Activated CD8-positive, alpha-beta T cell treated with anti-CD3 and anti-CD28 coated beads for 36 hours (primary cell): Measurements from ENCODE around the gene SELL. TPM values are rescaled to one million over a fixed set of nuclear protein-coding genes. Genes with fewer than 3 reads are reported as not detected.
"Not testable (repeated sequence)": the region's sequence is repeated elsewhere in the genome, so short reads cannot be mapped to it uniquely, and the experiment has no call there.

Experiments
- ATAC-seq: fragments of 200-7000 bp; cut with Tn5 transposase; one replicate; pipeline ENCODE4 v1.10.0; 2021; ENCODE audit warnings: mild to moderate bottlenecking, moderate library complexity
- CTCF ChIA-PET: fragments of 350-600 bp; sonication (Branson Sonifier 250); formaldehyde crosslinking; loops from one replicate; lab custom pipeline; 2021; ENCODE audit warnings: antibody characterized with exemption; lab: Charles Lee
- POLR2A ChIA-PET: fragments of 350-600 bp; sonication (Branson Sonifier 250); formaldehyde crosslinking; loops from one replicate; lab custom pipeline; 2021; ENCODE audit warnings: antibody characterized with exemption; lab: Charles Lee
- DNase-seq: peaks from one replicate; pipeline ENCODE4 v3.0.0-alpha.2; 2020
- H3K27ac Mint-ChIP-seq: one replicate; pipeline ENCODE4 v1.8.0; 2021; ENCODE audit warnings: mild to moderate bottlenecking, mixed read lengths
- H3K27me3 Mint-ChIP-seq: one replicate; pipeline ENCODE4 v1.8.0; 2021; ENCODE audit warnings: mixed read lengths
- H3K36me3 Mint-ChIP-seq: one replicate; pipeline ENCODE4 v1.8.0; 2021; ENCODE audit warnings: low read depth, mixed read lengths
- H3K4me1 Mint-ChIP-seq: one replicate; pipeline ENCODE4 v1.8.0; 2021; ENCODE audit warnings: low read depth, mixed read lengths
- H3K4me3 Mint-ChIP-seq: one replicate; pipeline ENCODE4 v1.8.0; 2021; ENCODE audit warnings: mild to moderate bottlenecking, moderate library complexity, mixed read lengths
- H3K9me3 Mint-ChIP-seq: one replicate; pipeline ENCODE4 v1.8.0; 2021; ENCODE audit warnings: mixed read lengths
- intact Hi-C: fragments of 100-400 bp; cut with micrococcal nuclease; formaldehyde crosslinking; loops from one replicate; pipeline ENCODE4 v1.10.0; 2022
- total RNA-seq, 2 experiments: library from RNA; stranded (reverse); gene quantifications; one replicate each; pipeline ENCODE4 v1.2.3, GENCODE V29; 2021
- TF ChIP-seq, protein P1 (sequence below): fragments of 200-600 bp; IDR thresholded peaks from one replicate; pipeline ENCODE4 v1.8.0; 2022; ENCODE audit warnings: antibody characterized with exemption, mild to moderate bottlenecking

Gene SELL
- total RNA-seq, 2 experiments from 2014 or later: 105 to 110 TPM

DNA sequence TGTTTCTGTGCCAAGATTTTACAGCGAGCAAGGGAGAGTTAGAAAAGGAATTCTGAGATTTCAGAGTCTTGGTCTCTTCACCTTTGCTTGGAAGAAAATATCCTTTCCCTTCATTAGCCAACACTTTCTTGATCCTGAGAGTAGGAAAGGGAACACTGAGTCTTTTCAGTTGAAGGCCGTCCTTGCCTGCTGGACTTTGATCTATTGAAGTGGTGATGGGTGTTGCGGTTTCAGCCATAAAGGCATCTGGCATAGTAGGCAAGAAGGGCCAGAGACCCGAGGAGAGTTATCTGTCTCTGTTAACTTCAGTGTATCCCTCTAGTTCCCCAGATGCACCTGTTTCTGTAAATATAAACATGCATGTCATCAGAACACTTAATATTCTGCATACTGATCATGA, 12.7 kb upstream of the SELL start:
- no peak for DNase-seq
- ATAC-seq: no peak
- TF ChIP-seq, protein P1, sequence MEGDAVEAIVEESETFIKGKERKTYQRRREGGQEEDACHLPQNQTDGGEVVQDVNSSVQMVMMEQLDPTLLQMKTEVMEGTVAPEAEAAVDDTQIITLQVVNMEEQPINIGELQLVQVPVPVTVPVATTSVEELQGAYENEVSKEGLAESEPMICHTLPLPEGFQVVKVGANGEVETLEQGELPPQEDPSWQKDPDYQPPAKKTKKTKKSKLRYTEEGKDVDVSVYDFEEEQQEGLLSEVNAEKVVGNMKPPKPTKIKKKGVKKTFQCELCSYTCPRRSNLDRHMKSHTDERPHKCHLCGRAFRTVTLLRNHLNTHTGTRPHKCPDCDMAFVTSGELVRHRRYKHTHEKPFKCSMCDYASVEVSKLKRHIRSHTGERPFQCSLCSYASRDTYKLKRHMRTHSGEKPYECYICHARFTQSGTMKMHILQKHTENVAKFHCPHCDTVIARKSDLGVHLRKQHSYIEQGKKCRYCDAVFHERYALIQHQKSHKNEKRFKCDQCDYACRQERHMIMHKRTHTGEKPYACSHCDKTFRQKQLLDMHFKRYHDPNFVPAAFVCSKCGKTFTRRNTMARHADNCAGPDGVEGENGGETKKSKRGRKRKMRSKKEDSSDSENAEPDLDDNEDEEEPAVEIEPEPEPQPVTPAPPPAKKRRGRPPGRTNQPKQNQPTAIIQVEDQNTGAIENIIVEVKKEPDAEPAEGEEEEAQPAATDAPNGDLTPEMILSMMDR: no peak
- H3K36me3 Mint-ChIP-seq: no peaks in the 10 kb centered on the region
- peaks cover 3% of the 10 kb centered on the region for H3K27me3 Mint-ChIP-seq
- ChIA-PET POLR2A (no interaction called here), CTCF (no interaction called here)
- intact Hi-C loops: no loop called here
- no peaks in the 10 kb centered on the region for H3K9me3 Mint-ChIP-seq
- H3K4me3 Mint-ChIP-seq: no peak overlapping the region
- no peak overlapping the region for H3K27ac Mint-ChIP-seq
- no peaks in the 10 kb centered on the region for H3K4me1 Mint-ChIP-seq

DNA sequence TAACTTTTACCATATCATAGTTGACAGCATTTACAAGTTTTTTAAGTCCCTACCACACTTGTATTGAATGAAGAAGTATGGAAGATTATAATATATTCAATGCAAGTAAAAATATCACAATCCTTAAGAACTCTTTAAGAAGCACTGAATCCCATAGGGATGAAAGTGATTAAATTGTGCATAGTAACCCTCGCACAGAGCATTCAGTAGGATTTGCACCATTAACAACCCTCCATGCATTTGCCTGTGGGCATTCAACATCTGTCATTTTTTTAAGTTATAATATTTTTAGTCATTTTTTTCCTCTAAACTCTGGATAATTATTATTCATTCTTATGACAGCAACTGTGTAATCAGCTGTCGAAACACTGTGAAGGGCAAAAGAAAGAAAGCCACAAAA, 12.3 kb upstream of the SELL start:
- H3K36me3 Mint-ChIP-seq: no peaks in the 10 kb centered on the region
- no peaks in the 10 kb centered on the region for H3K9me3 Mint-ChIP-seq
- no peak overlapping the region for H3K27ac Mint-ChIP-seq
- POLR2A ChIA-PET: no interaction called here
- no peak overlapping the region for H3K4me3 Mint-ChIP-seq
- no peaks in the 10 kb centered on the region for H3K4me1 Mint-ChIP-seq
- TF ChIP-seq, protein P1: no peak
- H3K27me3 Mint-ChIP-seq: peaks cover 5% of the 10 kb centered on the region
- CTCF ChIA-PET: no interaction called here
- no peak for DNase-seq
- ATAC-seq: no peak
- intact Hi-C loops: no loop called here

DNA sequence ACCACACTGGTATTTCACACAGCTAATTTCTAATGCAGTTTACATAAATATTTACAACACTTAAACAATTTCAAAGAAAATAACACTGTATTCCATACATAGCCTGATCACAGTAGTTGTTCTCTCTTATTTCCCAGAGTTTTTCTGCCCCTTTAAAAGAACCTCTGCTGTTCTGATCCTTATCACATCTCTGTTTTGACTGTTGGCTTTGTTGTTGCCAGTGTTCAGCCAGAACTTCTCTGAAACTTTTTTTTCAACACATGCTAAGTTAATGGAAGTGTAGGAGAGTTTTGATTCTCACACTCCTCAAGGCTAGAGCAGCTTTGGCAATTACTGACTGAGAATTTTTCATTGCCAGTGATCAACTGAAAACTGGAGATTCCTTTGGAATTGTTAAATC, 11.4 kb upstream of the SELL start:
- ATAC-seq (no peak), DNase-seq (no peak)
- TF ChIP-seq, protein P1: no peak
- intact Hi-C loops: no loop called here
- H3K4me3 Mint-ChIP-seq: no peak overlapping the region
- H3K4me1 Mint-ChIP-seq: no peaks in the 10 kb centered on the region
- no peaks in the 10 kb centered on the region for H3K9me3 Mint-ChIP-seq
- H3K36me3 Mint-ChIP-seq: no peaks in the 10 kb centered on the region
- peaks cover 6% of the 10 kb centered on the region for H3K27me3 Mint-ChIP-seq
- POLR2A ChIA-PET: no interaction called here
- CTCF ChIA-PET: interaction anchor here (1.2 to 3.4 kb wide), 2 partner anchors 10 to 122 kb away, joined by 4 to 19 read pairs; no protein-coding TSS in a partner anchor
- H3K27ac Mint-ChIP-seq: no peak overlapping the region

DNA sequence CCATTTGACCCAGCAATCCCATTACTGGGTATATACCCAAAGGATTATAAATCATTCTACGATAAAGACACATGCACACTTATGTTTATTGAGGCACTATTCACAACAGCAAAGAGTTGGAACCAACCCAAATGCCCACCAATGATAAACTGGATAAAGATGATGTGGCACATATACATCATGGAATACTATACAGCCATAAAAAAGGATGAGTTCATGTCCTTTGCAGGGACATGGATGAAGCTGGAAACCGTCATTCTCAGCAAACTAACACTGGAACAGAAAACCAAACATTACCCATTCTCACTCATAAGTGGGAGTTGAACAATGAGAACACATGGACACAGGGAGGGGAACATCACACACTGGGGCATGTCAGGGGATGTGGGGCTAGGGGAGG, 3.7 kb upstream of the SELL start:
- intact Hi-C loops, DNase-seq, H3K27ac Mint-ChIP-seq, POLR2A ChIA-PET, H3K27me3 Mint-ChIP-seq, H3K36me3 Mint-ChIP-seq, ATAC-seq, H3K4me1 Mint-ChIP-seq, H3K4me3 Mint-ChIP-seq: not testable (repeated sequence)
- CTCF ChIA-PET: interaction anchor here (1.2 to 5.1 kb wide), 3 partner anchors 112 to 163 kb away, joined by 6 to 183 read pairs (median 21); partner anchors contain the start of gene F5
- peaks cover 15% of the 10 kb centered on the region for H3K9me3 Mint-ChIP-seq

GRCh38 chr1:169713090-169713489, 1.7 kb upstream of the SELL start:
- DNase-seq, H3K27me3 Mint-ChIP-seq, H3K4me3 Mint-ChIP-seq, ATAC-seq, H3K27ac Mint-ChIP-seq: not testable (repeated sequence)
- POLR2A ChIA-PET: interaction anchor here (1.2 kb wide), 1 partner anchor 14 kb away, joined by 3 read pairs; no protein-coding TSS in a partner anchor
- CTCF ChIA-PET: interaction anchor here (0.8 to 5.1 kb wide), 25 partner anchors 9 to 323 kb away, joined by 3 to 183 read pairs (median 8); partner anchors contain the start of genes F5 and METTL18
- Mint-ChIP-seq H3K4me1 (peaks cover 11% of the 10 kb centered on the region), H3K9me3 (peaks cover 15% of the 10 kb centered on the region), H3K36me3 (peaks cover 15% of the 10 kb centered on the region)
- intact Hi-C loops: loop anchor here (5.0 kb wide), 3 partner anchors 126 to 226 kb away; partner anchors contain the start of genes F5 and SLC19A2

DNA sequence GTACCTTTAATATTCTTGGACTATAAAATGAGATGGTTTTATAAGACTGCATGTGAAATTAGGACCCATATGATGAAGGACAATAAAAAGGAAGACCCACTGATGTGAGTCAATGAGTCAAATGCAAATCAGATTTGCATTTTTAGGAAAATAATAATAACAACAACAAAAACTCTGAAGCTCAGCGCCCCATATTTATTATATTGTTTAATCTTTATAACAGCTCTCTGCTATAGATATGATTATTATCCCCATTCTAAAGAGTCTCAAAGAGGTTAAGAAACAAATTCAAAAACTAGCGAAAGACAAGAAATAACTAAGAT, 850 bp upstream of the SELL start:
- POLR2A ChIA-PET: interaction anchor here (0.7 to 1.3 kb wide), 6 partner anchors 13 to 153 kb away, joined by 3 to 4 read pairs (median 3); no protein-coding TSS in a partner anchor
- Mint-ChIP-seq H3K27ac (peak overlapping the region; percentile 86), H3K4me1 (peaks cover 13% of the 10 kb centered on the region), H3K4me3 (peak overlapping the region; percentile 79), H3K9me3 (peaks cover 13% of the 10 kb centered on the region), H3K36me3 (peaks cover 18% of the 10 kb centered on the region), H3K27me3 (no peaks in the 10 kb centered on the region)
- CTCF ChIA-PET: interaction anchor here (0.8 to 5.1 kb wide), 57 partner anchors 9 to 352 kb away, joined by 3 to 183 read pairs (median 5); partner anchors contain the start of genes F5, METTL18 and SELE
- DNase-seq (no peak), ATAC-seq (no peak)
- intact Hi-C loops: loop anchor here (5.0 kb wide), 3 partner anchors 125 to 225 kb away; partner anchors contain the start of genes F5 and SLC19A2
- TF ChIP-seq, protein P1: no peak
